Skin epidermis (tissue), 12 donors: ENCODE measurements around the gene RMDN3.

ENCODE experiments used
- H3K27ac ChIP-seq, 21 experiments: fragments of 200-600 bp; sonication (generic) in 11 of 21; one replicate each; pipeline ENCODE4 v1.5.0; 2020; ENCODE audit warnings: mild to moderate bottlenecking in 3 of 21, inconsistent platforms in 2 of 21, moderate library complexity in 2 of 21
- H3K4me3 ChIP-seq, 7 experiments: fragments of 200-600 bp; sonication (generic) in 2 of 7; one replicate each; pipeline ENCODE4 v1.5.0; 2020; ENCODE audit warnings: inconsistent platforms in 2 of 7, mild to moderate bottlenecking in 2 of 7, moderate library complexity in 1 of 7

RMDN3 gene

GRCh38 chr15:40755812-40756208, 756 bp upstream of the RMDN3 start:
- Histone ChIP-seq H3K4me3 (peak overlapping the region; percentile 80 to 97 (median 82)), H3K27ac (peak overlapping the region in 19 of 21 experiments; percentile 67 to 94 (median 85))

GRCh38 chr15:40754574-40754882, 526 bp downstream of the RMDN3 start:
- Histone ChIP-seq H3K27ac (peak overlapping the region; percentile 7 to 94 (median 84)), H3K4me3 (peak overlapping the region; percentile 80 to 97 (median 82))

- Histone ChIP-seq H3K27ac (no peak overlapping the region), H3K4me3 (no peak overlapping the region)
Measured at GRCh38 chr15:40751745-40752144, 3.3 kb downstream of the RMDN3 start.

- H3K27ac ChIP-seq: no peak overlapping the region
- no peak overlapping the region for H3K4me3 ChIP-seq
Measured at GRCh38 chr15:40750885-40751284, 4.2 kb downstream of the RMDN3 start.

GRCh38 chr15:40749151-40749630, 5.9 kb downstream of the RMDN3 start:
- no peak overlapping the region for H3K4me3 ChIP-seq

GRCh38 chr15:40747685-40748631, 7.1 kb downstream of the RMDN3 start:
- Histone ChIP-seq H3K27ac (no peak overlapping the region), H3K4me3 (no peak overlapping the region)

More at GRCh38 chr15:40749151-40749630, 5.9 kb downstream of the RMDN3 start:
- H3K27ac ChIP-seq: no peak overlapping the region

- Histone ChIP-seq H3K4me3 (no peak overlapping the region), H3K27ac (no peak overlapping the region)
Measured at GRCh38 chr15:40746916-40747418, 8.1 kb downstream of the RMDN3 start.

- H3K4me3 ChIP-seq: no peak overlapping the region
- peak overlapping the region in 7 of 21 experiments; percentile 19 to 74 (median 51) for H3K27ac ChIP-seq
Measured at GRCh38 chr15:40744815-40745152, 10.3 kb downstream of the RMDN3 start.

- Histone ChIP-seq H3K4me3 (no peak overlapping the region), H3K27ac (peak overlapping the region in 14 of 21 experiments; percentile 6 to 78 (median 48))
Measured at GRCh38 chr15:40743921-40744814, 10.9 kb downstream of the RMDN3 start.

GRCh38 chr15:40743485-40743901, 11.6 kb downstream of the RMDN3 start:
- H3K27ac ChIP-seq: peak overlapping the region in 14 of 21 experiments; percentile 6 to 78 (median 46)
- no peak overlapping the region for H3K4me3 ChIP-seq

- Histone ChIP-seq H3K27ac (no peak overlapping the region), H3K4me3 (no peak overlapping the region)
Measured at GRCh38 chr15:40739854-40740253, 15.2 kb downstream of the RMDN3 start.

GRCh38 chr15:40739047-40739446, 16.0 kb downstream of the RMDN3 start:
- no peak overlapping the region for H3K27ac ChIP-seq
- H3K4me3 ChIP-seq: no peak overlapping the region

GRCh38 chr15:40737048-40737447, 18.0 kb downstream of the RMDN3 start:
- Histone ChIP-seq H3K27ac (no peak overlapping the region), H3K4me3 (no peak overlapping the region)

- no peak overlapping the region for H3K27ac ChIP-seq
- H3K4me3 ChIP-seq: no peak overlapping the region
Measured at GRCh38 chr15:40736575-40736974, 18.5 kb downstream of the RMDN3 start.

- Histone ChIP-seq H3K4me3 (no peak overlapping the region), H3K27ac (peak overlapping the region in 2 of 21 experiments; percentile 18 to 34)
Measured at GRCh38 chr15:40731034-40731433, 24.0 kb downstream of the RMDN3 start.

- Histone ChIP-seq H3K27ac (no peak overlapping the region), H3K4me3 (no peak overlapping the region)
Measured at GRCh38 chr15:40723919-40724318, 31.1 kb downstream of the RMDN3 start.

GRCh38 chr15:40722934-40723333, 32.1 kb downstream of the RMDN3 start:
- Histone ChIP-seq H3K27ac (no peak overlapping the region), H3K4me3 (no peak overlapping the region)

- Histone ChIP-seq H3K4me3 (no peak overlapping the region), H3K27ac (no peak overlapping the region)
Measured at GRCh38 chr15:40722354-40722753, 32.7 kb downstream of the RMDN3 start.

- H3K27ac ChIP-seq: no peak overlapping the region
- no peak overlapping the region for H3K4me3 ChIP-seq
Measured at GRCh38 chr15:40721701-40722100, 33.4 kb downstream of the RMDN3 start.

- no peak overlapping the region for H3K27ac ChIP-seq
Measured at GRCh38 chr15:40716165-40716564, 38.9 kb downstream of the RMDN3 start.

More at GRCh38 chr15:40716165-40716564, 38.9 kb downstream of the RMDN3 start:
- no peak overlapping the region for H3K4me3 ChIP-seq
